HCT116 (cell line): ENCODE data around the gene ANKRD37. TPM values are rescaled to one million over a fixed set of nuclear protein-coding genes. Genes with fewer than 3 reads are reported as not detected.
A peak's percentile ranks its signal among the peaks of the same experiment; 100 is the strongest.

ENCODE experiments used
- ATAC-seq: fragments of 200-7000 bp; cut with Tn5 transposase; 2 replicates; pipeline ENCODE4 v1.9.1; 2020; ENCODE audit warnings: mild to moderate bottlenecking, moderate library complexity
- BruUV-seq: library from RNA; stranded (reverse); fragments of 400-500 nt; replicated peaks from 2 replicates; lab custom pipeline; 2021; lab: Mats Ljungman, UMichigan
- CTCF ChIA-PET: fragments of 300-600 bp; sonication (Branson Sonifier 250); formaldehyde crosslinking; loops from one replicate; lab custom pipeline; 2021; ENCODE audit warnings: antibody characterized with exemption; lab: Charles Lee
- POLR2A ChIA-PET: fragments of 300-600, 350-600 bp; sonication (Branson Sonifier 250); formaldehyde crosslinking; loops from one replicate; lab custom pipeline; 2021; ENCODE audit warnings: antibody characterized with exemption; lab: Charles Lee
- RAD21 ChIA-PET, 2 experiments: fragments of 300-600 bp; sonication (Branson Sonifier 250); formaldehyde crosslinking; loops; one replicate each; lab custom pipeline; 2023; ENCODE audit warnings: low total read pairs in 2 of 2; ENCODE audit not compliant: uncharacterized antibody in 2 of 2, unreplicated experiment in 2 of 2, low non-redundant PET in 1 of 2; lab: Charles Lee
- DNase-seq: peaks from one replicate; pipeline ENCODE4 v3.0.0-alpha.2; 2010; ENCODE audit warnings: low read depth, low spot score
- H2AFZ ChIP-seq: fragments of 200-600 bp; shearing (Covaris generic), sonication (generic); 2 replicates; pipeline ENCODE4 v1.6.1; 2017; ENCODE audit warnings: low read depth, mixed run types, mixed read lengths, antibody characterized with exemption, low read length; ENCODE audit not compliant: poor library complexity, severe bottlenecking
- H3K27ac ChIP-seq: 2 replicates; pipeline ENCODE4 v1.5.1; 2012; ENCODE audit warnings: low read depth, low read length
- H3K27me3 ChIP-seq: fragments of 200-600 bp; sonication (generic); 2 replicates; pipeline ENCODE4 v1.6.1; 2016; ENCODE audit warnings: mixed run types, low read length, mixed read lengths; ENCODE audit not compliant: insufficient read depth
- H3K36me3 ChIP-seq, 2 experiments: fragments of 200-500 bp in 1 of 2; fragments of 200-600 bp in 1 of 2; sonication (Bioruptor generic) in 1 of 2; sonication (generic) in 1 of 2; 2 replicates each; pipeline versions ENCODE4 v1.5.1 to v1.6.1; 2014 to 2016; ENCODE audit warnings: low read length in 2 of 2, inconsistent platforms in 1 of 2, mixed read lengths in 1 of 2, mixed run types in 1 of 2; ENCODE audit not compliant: insufficient read depth in 2 of 2, control insufficient read depth in 1 of 2
- H3K4me1 ChIP-seq, 2 experiments: fragments of 200-600 bp in 1 of 2; sonication (generic) in 1 of 2; 2 replicates each; pipeline versions ENCODE4 v1.5.1 to v1.6.1; 2012 to 2017; ENCODE audit warnings: low read length in 2 of 2, inconsistent platforms in 1 of 2, mild to moderate bottlenecking in 1 of 2, mixed read lengths in 1 of 2, mixed run types in 1 of 2, moderate library complexity in 1 of 2; ENCODE audit not compliant: insufficient read depth in 2 of 2, control insufficient read depth in 1 of 2
- H3K4me2 ChIP-seq: fragments of 200-600 bp; sonication (generic); 2 replicates; pipeline ENCODE4 v1.6.1; 2017; ENCODE audit warnings: mixed run types, low read length, mixed read lengths
- H3K4me3 ChIP-seq, 2 experiments: fragments of 200-600 bp in 1 of 2; sonication (generic) in 1 of 2; replicated peaks in 1 of 2; 2 replicates each; pipeline ENCODE4 v1.5.1; 2011 to 2016; ENCODE audit warnings: low read length in 2 of 2, control low read depth in 1 of 2, low read depth in 1 of 2, mild to moderate bottlenecking in 1 of 2, mixed read lengths in 1 of 2, mixed run types in 1 of 2
- H3K79me2 ChIP-seq: fragments of 200-600 bp; sonication (generic); 2 replicates; pipeline ENCODE4 v1.6.1; 2017; ENCODE audit warnings: mild to moderate bottlenecking, mixed run types, low read length, moderate library complexity, mixed read lengths; ENCODE audit not compliant: insufficient read depth
- H3K9ac ChIP-seq: fragments of 200-600 bp; sonication (generic); 2 replicates; pipeline ENCODE4 v1.6.1; 2016; ENCODE audit warnings: low read length, mixed read lengths
- H3K9me2 ChIP-seq: fragments of 200-600 bp; sonication (generic), shearing (Covaris generic); 2 replicates; pipeline ENCODE4 v1.6.1; 2017; ENCODE audit warnings: mixed run types, mild to moderate bottlenecking, moderate library complexity; ENCODE audit not compliant: insufficient read depth
- H3K9me3 ChIP-seq, 2 experiments: fragments of 200-500 bp in 1 of 2; fragments of 200-600 bp in 1 of 2; sonication (Bioruptor generic) in 1 of 2; sonication (generic) in 1 of 2; 2 replicates each; pipeline ENCODE4 v1.6.1; 2014 to 2017; ENCODE audit warnings: low read length in 2 of 2, mixed read lengths in 2 of 2, inconsistent platforms in 1 of 2, low read depth in 1 of 2, mild to moderate bottlenecking in 1 of 2, mixed run types in 1 of 2, moderate library complexity in 1 of 2; ENCODE audit not compliant: control insufficient read depth in 1 of 2, insufficient read depth in 1 of 2
- H4K20me1 ChIP-seq: fragments of 200-600 bp; sonication (generic), shearing (Covaris generic); 2 replicates; pipeline ENCODE4 v1.6.1; 2017; ENCODE audit warnings: mixed run types, mild to moderate bottlenecking, moderate library complexity; ENCODE audit not compliant: insufficient read depth
- CBX3 ChIP-seq: IDR thresholded peaks from 2 replicates; pipeline ENCODE4 v1.6.1; 2012; ENCODE audit warnings: low read depth
- ELF1 ChIP-seq: IDR thresholded peaks from 2 replicates; pipeline ENCODE4 v1.6.1; 2012; ENCODE audit warnings: low read depth, borderline replicate concordance
- EZH2phosphoT487 ChIP-seq: fragments of 200-600 bp; IDR thresholded peaks from 2 replicates; pipeline ENCODE4 v1.6.1; 2018; ENCODE audit warnings: antibody characterized with exemption, borderline replicate concordance
- FOSL1 ChIP-seq: IDR thresholded peaks from 2 replicates; pipeline ENCODE4 v1.6.1; 2012; ENCODE audit warnings: low read depth
- JUND ChIP-seq: IDR thresholded peaks from 2 replicates; pipeline ENCODE4 v1.6.1; 2012
- POLR2A ChIP-seq: IDR thresholded peaks from 2 replicates; pipeline ENCODE4 v1.7.0; 2011; ENCODE audit warnings: borderline replicate concordance; ENCODE audit not compliant: insufficient read depth, insufficient read length; ENCODE audit errors: extremely low read depth
- RAD21 ChIP-seq: IDR thresholded peaks from 2 replicates; pipeline ENCODE4 v1.6.1; 2012; ENCODE audit warnings: low read depth, mild to moderate bottlenecking
- SIN3A ChIP-seq: IDR thresholded peaks from 2 replicates; pipeline ENCODE4 v1.6.1; 2012; ENCODE audit warnings: low read depth
- SP1 ChIP-seq: IDR thresholded peaks from 2 replicates; pipeline ENCODE4 v1.6.1; 2012; ENCODE audit warnings: low read depth
- YY1 ChIP-seq: IDR thresholded peaks from 2 replicates; pipeline ENCODE4 v1.6.1; 2011; ENCODE audit warnings: low read length, low read depth, moderate library complexity, mild to moderate bottlenecking; ENCODE audit not compliant: insufficient replicate concordance; ENCODE audit errors: extremely low read depth
- intact Hi-C: fragments of 100-400 bp; cut with micrococcal nuclease; formaldehyde crosslinking; loops from 2 replicates; pipeline ENCODE4 v1.10.0; 2022
- total RNA-seq: library from RNA; stranded (reverse); gene quantifications from one replicate; pipeline ENCODE4 v1.2.1, GENCODE V29; 2021; ENCODE audit not compliant: unreplicated experiment
- TF ChIP-seq, protein P1 (sequence below): IDR thresholded peaks from 2 replicates; pipeline ENCODE4 v1.6.1; 2012
- TF ChIP-seq, protein P2 (sequence below): IDR thresholded peaks from 2 replicates; pipeline ENCODE4 v1.6.1; 2012; ENCODE audit warnings: low read depth

ANKRD37 gene
- total RNA-seq, 1 experiment from 2014 or later, result 29.9 TPM

DNA sequence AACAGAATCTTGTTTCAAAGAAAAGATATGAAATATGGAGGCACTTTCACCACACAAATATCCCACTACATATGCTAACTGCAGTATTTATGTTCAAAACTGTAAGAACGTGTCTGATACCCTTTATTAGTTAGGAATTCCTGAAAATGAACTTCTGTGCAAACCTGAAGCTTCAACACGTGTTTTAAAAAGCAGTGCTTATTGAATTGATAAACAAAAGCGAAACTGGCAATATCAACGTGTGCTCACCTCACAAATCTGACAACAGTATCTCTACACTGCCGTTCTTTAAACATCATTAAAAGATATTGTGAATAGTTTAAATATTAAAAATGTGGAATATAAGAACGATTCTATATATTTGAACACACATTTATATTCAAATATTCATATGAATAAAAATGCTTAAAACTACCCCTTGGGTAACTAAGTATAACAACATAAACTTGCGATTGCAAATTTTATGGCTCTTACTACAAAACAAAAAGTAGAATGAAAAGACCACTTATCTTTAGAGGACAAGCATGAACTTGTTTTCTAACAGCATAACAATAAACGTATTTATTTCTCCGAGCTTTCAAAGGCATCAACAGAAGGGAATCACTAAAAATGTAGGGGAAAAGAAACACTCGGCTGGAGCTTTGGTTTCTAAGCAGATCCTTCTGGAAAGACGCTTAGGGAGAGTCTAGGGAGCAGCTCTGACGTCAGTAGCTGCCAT is 1.2 kb upstream of the ANKRD37 start, which contains the start of gene LRP2BP:
Gene LRP2BP (minus strand): TSS at position 687 of the 718 bp plus-strand sequence. CDS start 17,738 bp downstream, outside the sequence.
- DNase-seq, result no peak
- H3K27ac ChIP-seq, result peak within 1 kb of the TSS; percentile 90
- peak within 1 kb of the TSS; percentile 86 for H3K4me2 ChIP-seq
- H3K9me2 ChIP-seq, result no peaks in the 10 kb centered on the region
- H2AFZ ChIP-seq, result peak within 1 kb of the TSS; percentile 5
- BruUV-seq, result no TSS peak
- POLR2A ChIA-PET, result interaction anchor here (1.4 to 1.6 kb wide), 2 partner anchors 9 to 30 kb away, joined by 3 to 4 read pairs; partner anchors contain the start of gene UFSP2
- H3K27me3 ChIP-seq, result no peaks in the 10 kb centered on the region
- intact Hi-C loops, result loop anchor here (5.0 kb wide), 1 partner anchor 193 kb away; the partner anchor contains the start of gene CFAP97
- no peak for ATAC-seq
- CTCF ChIA-PET, result no interaction called here
- no peaks in the 10 kb centered on the region for H3K9me3 ChIP-seq
- RAD21 ChIA-PET, result no interaction called here
- H3K79me2 ChIP-seq, result no peaks in the 10 kb centered on the region
- TF ChIP-seq EZH2phosphoT487 (no peak), JUND (peak; percentile 23; the same call in 1 of the 2 replicates), YY1 (peak; percentile 41)
- TF ChIP-seq, all 23 proteins: peak for 2
- H3K4me1 ChIP-seq, result peaks cover 11 to 29% of the 10 kb centered on the region in 2 experiments
- no peaks in the 10 kb centered on the region for H4K20me1 ChIP-seq
- peak within 1 kb of the TSS; percentile 57 to 61 for H3K4me3 ChIP-seq
- peak within 1 kb of the TSS; percentile 75 for H3K9ac ChIP-seq
- peaks cover 7 to 12% of the 10 kb centered on the region in 2 experiments; a peak in 2 of 4 replicates for H3K36me3 ChIP-seq

DNA sequence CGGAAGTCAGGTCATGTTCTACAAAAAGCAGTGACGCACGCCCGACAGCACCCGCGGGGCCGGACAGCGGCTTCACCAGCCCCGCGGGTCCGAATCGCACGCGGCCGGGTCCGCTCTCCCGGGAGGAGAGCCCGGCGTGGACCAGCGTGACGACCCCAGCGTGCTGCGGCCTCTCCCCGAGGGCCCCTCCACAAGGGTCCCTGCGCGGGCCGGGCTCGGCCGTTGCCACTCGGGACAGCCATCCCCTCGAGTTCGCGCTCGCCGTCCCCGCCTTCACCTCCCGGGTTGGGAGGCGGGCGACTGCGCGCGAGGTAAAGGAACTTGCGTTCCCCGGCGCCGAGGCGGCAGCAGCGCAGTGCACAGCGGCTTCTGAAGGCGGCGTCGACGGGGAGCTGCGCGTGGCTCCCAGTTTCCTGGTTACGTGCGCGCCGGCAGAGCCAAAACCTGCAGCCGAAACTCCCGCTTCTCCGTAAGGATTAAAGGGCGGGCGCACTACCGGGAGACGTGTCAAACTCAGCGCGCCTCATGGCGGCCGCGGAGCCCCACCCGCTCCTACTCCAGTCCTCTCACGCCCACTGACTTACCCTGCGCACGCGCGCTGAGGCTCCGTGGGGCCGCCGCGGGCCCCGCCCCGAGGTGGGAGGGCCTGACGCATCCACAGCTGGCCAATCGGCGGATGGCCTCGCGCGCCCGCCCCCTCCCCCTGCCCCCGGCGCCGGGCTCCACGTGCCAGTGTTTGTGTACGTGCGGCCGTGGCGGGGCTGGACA is 501 bp upstream of the ANKRD37 start:
- H3K27ac ChIP-seq, result peak overlapping the region; percentile 90
- no peaks in the 10 kb centered on the region for H4K20me1 ChIP-seq
- CTCF ChIA-PET, result interaction anchor here (1.0 kb wide), 1 partner anchor 391 kb away, joined by 3 read pairs; no protein-coding TSS in a partner anchor
- POLR2A ChIA-PET, result interaction anchor here (0.7 to 1.6 kb wide), 5 partner anchors 9 to 203 kb away, joined by 3 to 4 read pairs (median 3); partner anchors contain the start of gene UFSP2
- H2AFZ ChIP-seq, result peak overlapping the region; percentile 5
- H3K4me3 ChIP-seq, result peak overlapping the region; percentile 57 to 61
- BruUV-seq, result no TSS peak
- no peaks in the 10 kb centered on the region for H3K9me2 ChIP-seq
- no peaks in the 10 kb centered on the region for H3K9me3 ChIP-seq
- no peaks in the 10 kb centered on the region for H3K79me2 ChIP-seq
- H3K9ac ChIP-seq, result peak overlapping the region; percentile 75
- ATAC-seq (peak; percentile 92), DNase-seq (peak; percentile 92)
- peaks cover 7 to 12% of the 10 kb centered on the region in 2 experiments; a peak in 2 of 4 replicates for H3K36me3 ChIP-seq
- no peaks in the 10 kb centered on the region for H3K27me3 ChIP-seq
- RAD21 ChIA-PET, result no interaction called here
- peak overlapping the region; percentile 86 for H3K4me2 ChIP-seq
- intact Hi-C loops, result loop anchor here (2.0 to 5.0 kb wide), 2 partner anchors 194 to 201 kb away; partner anchors contain the start of gene CFAP97
- peaks cover 11 to 29% of the 10 kb centered on the region in 2 experiments for H3K4me1 ChIP-seq
- TF ChIP-seq ELF1 (peak; percentile 60; the same call in 1 of the 2 replicates), SP1 (peak; percentile 83), POLR2A (peak; percentile 79), RAD21 (no peak), JUND (peak; percentile 33; the same call in 1 of the 2 replicates), SIN3A (peak; percentile 35; the same call in 1 of the 2 replicates), FOSL1 (no peak), CBX3 (peak; percentile 88)
- TF ChIP-seq, protein P1, sequence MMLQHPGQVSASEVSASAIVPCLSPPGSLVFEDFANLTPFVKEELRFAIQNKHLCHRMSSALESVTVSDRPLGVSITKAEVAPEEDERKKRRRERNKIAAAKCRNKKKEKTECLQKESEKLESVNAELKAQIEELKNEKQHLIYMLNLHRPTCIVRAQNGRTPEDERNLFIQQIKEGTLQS, result no peak
- TF ChIP-seq, protein P2, sequence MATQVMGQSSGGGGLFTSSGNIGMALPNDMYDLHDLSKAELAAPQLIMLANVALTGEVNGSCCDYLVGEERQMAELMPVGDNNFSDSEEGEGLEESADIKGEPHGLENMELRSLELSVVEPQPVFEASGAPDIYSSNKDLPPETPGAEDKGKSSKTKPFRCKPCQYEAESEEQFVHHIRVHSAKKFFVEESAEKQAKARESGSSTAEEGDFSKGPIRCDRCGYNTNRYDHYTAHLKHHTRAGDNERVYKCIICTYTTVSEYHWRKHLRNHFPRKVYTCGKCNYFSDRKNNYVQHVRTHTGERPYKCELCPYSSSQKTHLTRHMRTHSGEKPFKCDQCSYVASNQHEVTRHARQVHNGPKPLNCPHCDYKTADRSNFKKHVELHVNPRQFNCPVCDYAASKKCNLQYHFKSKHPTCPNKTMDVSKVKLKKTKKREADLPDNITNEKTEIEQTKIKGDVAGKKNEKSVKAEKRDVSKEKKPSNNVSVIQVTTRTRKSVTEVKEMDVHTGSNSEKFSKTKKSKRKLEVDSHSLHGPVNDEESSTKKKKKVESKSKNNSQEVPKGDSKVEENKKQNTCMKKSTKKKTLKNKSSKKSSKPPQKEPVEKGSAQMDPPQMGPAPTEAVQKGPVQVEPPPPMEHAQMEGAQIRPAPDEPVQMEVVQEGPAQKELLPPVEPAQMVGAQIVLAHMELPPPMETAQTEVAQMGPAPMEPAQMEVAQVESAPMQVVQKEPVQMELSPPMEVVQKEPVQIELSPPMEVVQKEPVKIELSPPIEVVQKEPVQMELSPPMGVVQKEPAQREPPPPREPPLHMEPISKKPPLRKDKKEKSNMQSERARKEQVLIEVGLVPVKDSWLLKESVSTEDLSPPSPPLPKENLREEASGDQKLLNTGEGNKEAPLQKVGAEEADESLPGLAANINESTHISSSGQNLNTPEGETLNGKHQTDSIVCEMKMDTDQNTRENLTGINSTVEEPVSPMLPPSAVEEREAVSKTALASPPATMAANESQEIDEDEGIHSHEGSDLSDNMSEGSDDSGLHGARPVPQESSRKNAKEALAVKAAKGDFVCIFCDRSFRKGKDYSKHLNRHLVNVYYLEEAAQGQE, result no peak; the same call in 1 of the 2 replicates
